ENCODE data around the gene GNB5.

GRCh38 chr15:52132066-52132465, 59.1 kb downstream of the GNB5 start:
- TF ChIP-seq CTCF (IDR thresholded peaks at IDR 0.05; ENCODE audit: poor library complexity) (no peak), EZH2 (IDR thresholded peaks at IDR 0.05; ENCODE audit: borderline replicate concordance) (no peak), EZH2phosphoT487 (IDR thresholded peaks at IDR 0.05; ENCODE audit: low read depth, severe bottlenecking, unreplicated experiment) (no peak)

Data from hepatocyte (in vitro differentiated cells).